GM20000 (cell line): ENCODE data around the gene CEBPE.

Experiments
- DNase-seq: peaks from one replicate; pipeline ENCODE4 v3.0.0; 2012; ENCODE audit warnings: low spot score
- CTCF ChIP-seq: IDR thresholded peaks from 2 replicates; pipeline ENCODE4 v1.5.1; 2012; ENCODE audit warnings: mild to moderate bottlenecking, control low read depth; ENCODE audit errors: extremely low read depth, missing control alignments

Gene CEBPE

GRCh38 chr14:23091294-23092225, 27.5 kb downstream of the CEBPE start:
- no peak for DNase-seq
- no peak for TF ChIP-seq CTCF

GRCh38 chr14:23090254-23090636, 28.8 kb downstream of the CEBPE start:
- DNase-seq, result no peak
- TF ChIP-seq CTCF, result no peak

GRCh38 chr14:23089498-23090253, 29.4 kb downstream of the CEBPE start:
- DNase-seq, result no peak
- TF ChIP-seq CTCF, result no peak

GRCh38 chr14:23086565-23086964, 32.5 kb downstream of the CEBPE start:
- DNase-seq, result no peak
- no peak for TF ChIP-seq CTCF

GRCh38 chr14:23085458-23085857, 33.6 kb downstream of the CEBPE start:
- TF ChIP-seq CTCF, result no peak
- DNase-seq, result no peak

GRCh38 chr14:23080474-23080873, 38.6 kb downstream of the CEBPE start:
- DNase-seq, result no peak
- TF ChIP-seq CTCF, result no peak

- TF ChIP-seq CTCF, result no peak
- DNase-seq, result no peak
These were observed 39.3 kb downstream of the CEBPE start for GRCh38 chr14:23079716-23080115.
